ENCODE results near the gene CEP20. TPM values are rescaled to one million over a fixed set of nuclear protein-coding genes. Genes with fewer than 3 reads are reported as not detected.
"Not testable (repeated sequence)": the region's sequence is repeated elsewhere in the genome, so short reads cannot be mapped to it uniquely, and the experiment has no call there.

The CEP20 gene
- total RNA-seq, 2 experiments from 2014 or later = 34.5 to 39.0 TPM

DNA sequence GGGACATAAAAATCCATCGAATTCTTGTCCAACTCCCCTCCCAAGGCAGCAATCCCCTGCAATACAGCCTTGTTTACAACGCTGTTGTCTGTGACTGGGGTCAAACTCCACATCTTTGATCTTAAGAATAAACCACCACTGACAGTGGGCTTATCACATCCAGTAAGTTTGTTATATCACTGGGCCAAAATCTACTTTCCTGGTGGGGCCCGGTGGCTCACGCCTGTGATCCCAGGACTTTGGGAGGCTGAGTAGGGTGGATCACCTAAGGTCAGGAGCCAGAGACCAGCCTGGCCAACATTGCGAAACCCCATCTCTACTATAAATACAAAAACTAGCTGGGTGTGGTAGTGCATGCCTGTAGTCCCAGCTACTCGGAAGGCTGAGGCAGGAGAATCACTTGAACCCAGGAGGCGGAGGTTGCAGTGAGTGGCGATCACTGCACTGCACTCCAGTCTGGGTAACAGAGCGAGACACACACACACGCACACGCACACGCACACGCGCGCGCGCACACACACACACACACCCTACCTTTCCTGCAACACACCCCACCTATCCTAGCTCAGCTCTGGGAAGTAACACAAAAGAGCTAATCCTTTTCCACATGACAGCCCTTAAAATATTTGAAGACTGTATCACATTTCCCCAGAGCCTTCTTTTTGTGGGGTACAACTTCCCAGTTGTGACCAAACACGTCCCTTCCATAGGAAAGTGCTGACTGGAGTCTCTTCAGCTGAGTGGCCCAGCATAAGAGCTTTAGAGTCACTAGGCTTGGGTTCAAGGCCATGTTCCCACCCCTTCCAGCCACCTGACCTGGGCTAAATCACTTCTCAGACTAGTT is 40.1 kb upstream of the CEP20 start:
- ATAC-seq = no peak
- TF ChIP-seq, protein P1, sequence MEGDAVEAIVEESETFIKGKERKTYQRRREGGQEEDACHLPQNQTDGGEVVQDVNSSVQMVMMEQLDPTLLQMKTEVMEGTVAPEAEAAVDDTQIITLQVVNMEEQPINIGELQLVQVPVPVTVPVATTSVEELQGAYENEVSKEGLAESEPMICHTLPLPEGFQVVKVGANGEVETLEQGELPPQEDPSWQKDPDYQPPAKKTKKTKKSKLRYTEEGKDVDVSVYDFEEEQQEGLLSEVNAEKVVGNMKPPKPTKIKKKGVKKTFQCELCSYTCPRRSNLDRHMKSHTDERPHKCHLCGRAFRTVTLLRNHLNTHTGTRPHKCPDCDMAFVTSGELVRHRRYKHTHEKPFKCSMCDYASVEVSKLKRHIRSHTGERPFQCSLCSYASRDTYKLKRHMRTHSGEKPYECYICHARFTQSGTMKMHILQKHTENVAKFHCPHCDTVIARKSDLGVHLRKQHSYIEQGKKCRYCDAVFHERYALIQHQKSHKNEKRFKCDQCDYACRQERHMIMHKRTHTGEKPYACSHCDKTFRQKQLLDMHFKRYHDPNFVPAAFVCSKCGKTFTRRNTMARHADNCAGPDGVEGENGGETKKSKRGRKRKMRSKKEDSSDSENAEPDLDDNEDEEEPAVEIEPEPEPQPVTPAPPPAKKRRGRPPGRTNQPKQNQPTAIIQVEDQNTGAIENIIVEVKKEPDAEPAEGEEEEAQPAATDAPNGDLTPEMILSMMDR (IDR thresholded peaks at IDR 0.05) = no peak
- Mint-ChIP-seq H3K4me1 (ENCODE audit: low read depth) (no peaks in the 10 kb centered on the region), H3K36me3 (ENCODE audit: low read depth) (no peaks in the 10 kb centered on the region), H3K27me3 (peaks cover 2% of the 10 kb centered on the region), H3K4me3 (no peak overlapping the region), H3K9me3 (no peaks in the 10 kb centered on the region), H3K27ac (no peak overlapping the region)
- POLR2A ChIA-PET = no interaction called here
- intact Hi-C loops (cut with micrococcal nuclease) = no loop called here
- CTCF ChIA-PET = no interaction called here
- DNase-seq = no peak

DNA sequence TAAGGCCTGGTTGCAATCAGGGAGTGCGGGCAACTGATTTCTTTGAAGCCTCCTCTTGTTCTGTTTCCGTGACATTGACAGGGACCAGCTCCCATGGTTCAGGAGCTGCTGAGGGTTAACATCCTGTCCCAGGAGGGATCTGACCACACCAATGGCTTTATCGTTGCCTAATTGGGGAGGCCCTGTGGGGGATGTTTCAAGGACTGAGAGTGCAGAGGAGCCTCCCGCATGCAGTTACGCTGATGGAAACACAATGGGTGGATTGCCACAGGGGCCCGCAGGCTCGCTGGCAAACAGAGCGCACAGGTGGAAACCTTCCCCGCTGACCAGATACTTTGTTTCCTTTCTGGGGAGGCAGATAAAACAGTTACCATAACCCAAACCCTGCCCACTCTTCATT is 37.2 kb upstream of the CEP20 start:
- H3K9me3 Mint-ChIP-seq = no peaks in the 10 kb centered on the region
- DNase-seq (no peak), ATAC-seq (no peak)
- intact Hi-C loops (cut with micrococcal nuclease) = no loop called here
- H3K4me1 Mint-ChIP-seq (ENCODE audit: low read depth) = no peaks in the 10 kb centered on the region
- CTCF ChIA-PET = no interaction called here
- TF ChIP-seq, protein P1 (IDR thresholded peaks at IDR 0.05) = no peak
- H3K36me3 Mint-ChIP-seq (ENCODE audit: low read depth) = no peaks in the 10 kb centered on the region
- no peak overlapping the region for H3K4me3 Mint-ChIP-seq
- no peak overlapping the region for H3K27ac Mint-ChIP-seq
- no peaks in the 10 kb centered on the region for H3K27me3 Mint-ChIP-seq
- POLR2A ChIA-PET = no interaction called here

DNA sequence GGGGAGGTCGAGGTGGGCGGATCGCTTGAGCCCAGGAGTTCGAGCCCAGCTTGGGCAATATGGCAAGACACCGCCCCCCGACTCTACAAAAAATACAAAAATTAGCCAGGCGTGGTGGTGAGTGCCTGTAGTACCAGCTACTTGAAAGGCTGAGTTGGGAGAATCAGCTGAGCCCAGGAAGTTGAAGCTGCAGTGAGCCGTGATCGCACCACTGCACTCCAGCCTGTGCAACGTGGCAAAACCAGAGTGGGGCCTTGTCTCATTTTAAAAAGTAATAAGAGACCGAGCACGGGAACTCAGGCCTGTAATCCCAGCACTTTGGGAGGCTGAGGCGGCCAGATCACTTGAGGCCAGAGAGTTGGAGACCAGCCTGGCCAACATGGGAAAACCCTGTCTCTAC is 36.6 kb upstream of the CEP20 start:
- TF ChIP-seq, protein P1 (IDR thresholded peaks at IDR 0.05) = no peak
- Mint-ChIP-seq H3K27me3 (no peaks in the 10 kb centered on the region), H3K36me3 (ENCODE audit: low read depth) (no peaks in the 10 kb centered on the region), H3K27ac (no peak overlapping the region), H3K4me3 (no peak overlapping the region), H3K9me3 (no peaks in the 10 kb centered on the region), H3K4me1 (ENCODE audit: low read depth) (no peaks in the 10 kb centered on the region)
- ChIA-PET POLR2A (no interaction called here), CTCF (no interaction called here)
- intact Hi-C loops (cut with micrococcal nuclease) = no loop called here
- ATAC-seq (no peak), DNase-seq (no peak)

DNA sequence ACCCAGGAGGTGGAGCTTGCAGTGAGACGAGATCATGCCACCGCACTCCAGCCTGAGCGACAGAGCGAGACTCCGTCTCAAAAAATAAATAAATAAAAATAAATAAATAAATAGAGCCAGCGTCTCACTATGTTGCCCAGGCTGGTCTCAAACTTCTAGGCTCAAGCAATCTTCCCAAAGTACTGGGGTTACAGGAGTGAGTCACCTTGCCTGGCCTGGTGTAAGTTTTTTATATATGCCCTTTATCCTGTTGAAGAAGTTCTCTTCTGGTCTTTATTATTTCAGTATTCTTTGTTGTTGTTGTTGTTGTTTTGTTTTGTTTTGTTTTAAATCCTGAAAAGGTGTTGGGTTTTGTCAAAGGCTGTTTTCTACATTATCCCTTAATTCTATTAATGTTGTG is 30.9 kb upstream of the CEP20 start:
- H3K4me1 Mint-ChIP-seq (ENCODE audit: low read depth) = no peaks in the 10 kb centered on the region
- H3K27me3 Mint-ChIP-seq = no peaks in the 10 kb centered on the region
- TF ChIP-seq, protein P1 (IDR thresholded peaks at IDR 0.05) = no peak
- CTCF ChIA-PET = no interaction called here
- no peak overlapping the region for H3K27ac Mint-ChIP-seq
- H3K9me3 Mint-ChIP-seq = no peaks in the 10 kb centered on the region
- ATAC-seq (no peak), DNase-seq (no peak)
- intact Hi-C loops (cut with micrococcal nuclease) = no loop called here
- H3K36me3 Mint-ChIP-seq (ENCODE audit: low read depth) = no peaks in the 10 kb centered on the region
- POLR2A ChIA-PET = no interaction called here
- no peak overlapping the region for H3K4me3 Mint-ChIP-seq

DNA sequence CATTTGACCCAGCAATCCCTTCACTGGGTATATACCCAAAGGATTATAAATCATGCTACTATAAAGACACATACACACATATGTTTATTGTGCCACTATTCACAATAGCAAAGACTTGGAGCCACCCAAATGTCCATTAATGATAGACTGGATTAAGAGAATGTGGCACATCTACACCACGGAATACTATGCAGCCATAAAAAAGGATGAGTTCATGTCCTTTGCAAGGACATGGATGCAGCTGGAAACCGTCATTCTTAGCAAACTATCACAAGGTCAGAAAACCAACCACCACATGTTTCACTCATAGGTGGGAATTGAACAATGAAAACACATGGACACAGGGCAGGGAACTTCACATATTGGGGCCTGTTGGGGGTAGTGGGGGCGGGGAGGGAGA is 29.9 kb upstream of the CEP20 start:
- CTCF ChIA-PET; H3K27ac Mint-ChIP-seq; intact Hi-C loops (cut with micrococcal nuclease); H3K36me3 Mint-ChIP-seq (ENCODE audit: low read depth); H3K27me3 Mint-ChIP-seq; H3K4me1 Mint-ChIP-seq (ENCODE audit: low read depth); DNase-seq; H3K4me3 Mint-ChIP-seq; H3K9me3 Mint-ChIP-seq; POLR2A ChIA-PET; ATAC-seq: not testable (repeated sequence)

Measured in activated CD8-positive, alpha-beta T cell treated with anti-CD3 and anti-CD28 coated beads for 36 hours (primary cell).